Suppressor macrophage treated with lipopolysaccharide for 1 hour (primary cell): ENCODE data around the gene DMRTC2.

Source experiments
- DNase-seq, 3 donors: peaks; one replicate each; pipeline ENCODE4 v3.0.0-alpha.2; 2020 to 2022

The DMRTC2 gene

GRCh38 chr19:41847351-41848105 lies 2.7 kb downstream of the DMRTC2 start:
- no peak for DNase-seq

GRCh38 chr19:41848666-41849065 lies 3.8 kb downstream of the DMRTC2 start:
- no peak for DNase-seq

GRCh38 chr19:41849067-41849466 lies 4.2 kb downstream of the DMRTC2 start:
- no peak for DNase-seq

GRCh38 chr19:41850381-41850780 lies 5.5 kb downstream of the DMRTC2 start:
- DNase-seq, result no peak

- DNase-seq, result no peak
Measured at GRCh38 chr19:41851456-41851855, 6.6 kb downstream of the DMRTC2 start.

- DNase-seq, result no peak
Measured at GRCh38 chr19:41853344-41853743, 8.5 kb downstream of the DMRTC2 start.

- DNase-seq, result no peak
Measured at GRCh38 chr19:41853768-41854167, 8.9 kb downstream of the DMRTC2 start.

GRCh38 chr19:41859213-41859617 lies 14.4 kb downstream of the DMRTC2 start:
- DNase-seq, result no peak

GRCh38 chr19:41859618-41860418 lies 15.0 kb downstream of the DMRTC2 start, which contains the start of gene RPS19:
RPS19 (plus strand) TSS chr19:41860255; CDS start chr19:41860775, 520 bp downstream.
- DNase-seq, result peak; percentile 99 to 100 (median 99)

- peak; percentile 27 to 44 (median 35) for DNase-seq
Measured at GRCh38 chr19:41860419-41861115, 15.7 kb downstream of the DMRTC2 start.

GRCh38 chr19:41861116-41861768 lies 16.4 kb downstream of the DMRTC2 start:
- peak in 2 of 3 donors; percentile 27 to 29 for DNase-seq

- no peak for DNase-seq
Measured at GRCh38 chr19:41861846-41862245, 17.0 kb downstream of the DMRTC2 start.

- DNase-seq, result no peak
Measured at GRCh38 chr19:41862445-41862986, 17.7 kb downstream of the DMRTC2 start.

- DNase-seq, result peak; percentile 34 to 53 (median 47)
Measured at GRCh38 chr19:41863209-41863931, 18.5 kb downstream of the DMRTC2 start.

GRCh38 chr19:41864374-41864773 lies 19.5 kb downstream of the DMRTC2 start:
- DNase-seq, result no peak

GRCh38 chr19:41866284-41866683 lies 21.4 kb downstream of the DMRTC2 start:
- no peak for DNase-seq

- no peak for DNase-seq
Measured at GRCh38 chr19:41868120-41868988, 23.5 kb downstream of the DMRTC2 start.

GRCh38 chr19:41868989-41869300 lies 24.1 kb downstream of the DMRTC2 start:
- DNase-seq, result no peak

- DNase-seq, result no peak
Measured at GRCh38 chr19:41869374-41869955, 24.6 kb downstream of the DMRTC2 start.

- peak; percentile 30 to 62 (median 53) for DNase-seq
Measured at GRCh38 chr19:41870401-41870873, 25.6 kb downstream of the DMRTC2 start.
